K562 (cell line): ENCODE data around the gene EME1.

ENCODE experiments used
- ATF2 ChIP-seq: sonication (generic); formaldehyde crosslinking; IDR thresholded peaks from 2 replicates; pipeline ENCODE4 v1.8.1; 2022; ENCODE audit warnings: missing genetic modification reagents
- CEBPZ ChIP-seq: fragments of 150-350 bp; IDR thresholded peaks from 2 replicates; pipeline ENCODE4 v1.6.1; 2014; ENCODE audit warnings: low read depth, mild to moderate bottlenecking, low read length, borderline replicate concordance
- CREB5 ChIP-seq: fragments of 250-450 bp; sonication (Bioruptor Pico); IDR thresholded peaks from 2 replicates; pipeline ENCODE4 v1.5.0; 2020; ENCODE audit warnings: mild to moderate bottlenecking
- EZH2 ChIP-seq: IDR thresholded peaks from 2 replicates; pipeline ENCODE4 v1.6.1; 2012; ENCODE audit warnings: low read depth, mild to moderate bottlenecking, inconsistent platforms, low read length, borderline replicate concordance
- FOXM1 ChIP-seq, 2 experiments: fragments of 450-650 bp in 1 of 2; sonication (generic) in 1 of 2; formaldehyde crosslinking in 1 of 2; IDR thresholded peaks; 2 replicates each; pipeline versions ENCODE4 v1.6.1 to v1.9.0; 2017 to 2022; ENCODE audit warnings: low read depth in 2 of 2, mild to moderate bottlenecking in 2 of 2, missing genetic modification reagents in 1 of 2, moderate library complexity in 1 of 2
- MED1 ChIP-seq: sonication (generic); formaldehyde crosslinking; IDR thresholded peaks from 2 replicates; pipeline ENCODE4 v1.8.1; 2023; ENCODE audit warnings: missing genetic modification reagents, borderline replicate concordance
- NCOA1 ChIP-seq: fragments of 450-650 bp; IDR thresholded peaks from 2 replicates; pipeline ENCODE4 v1.6.1; 2016; ENCODE audit warnings: low read depth
- PHF8 ChIP-seq: fragments of 200-600 bp; sonication (generic); IDR thresholded peaks from 2 replicates; pipeline ENCODE4 v1.6.1; 2012; ENCODE audit warnings: mixed run types, mild to moderate bottlenecking, inconsistent platforms, low read length, moderate library complexity, borderline replicate concordance
- SMARCA5 ChIP-seq: fragments of 450-650 bp; IDR thresholded peaks from 2 replicates; pipeline ENCODE4 v1.6.1; 2016
- TAF1 ChIP-seq: IDR thresholded peaks from 2 replicates; pipeline ENCODE4 v1.6.1; 2011; ENCODE audit warnings: mild to moderate bottlenecking, low read length, moderate library complexity; ENCODE audit not compliant: insufficient read depth, control insufficient read depth, severe bottlenecking; ENCODE audit errors: extremely low read depth
- TCF7 ChIP-seq: sonication (generic); IDR thresholded peaks from 2 replicates; pipeline ENCODE4 v1.6.1; 2016; ENCODE audit warnings: antibody characterized with exemption, borderline replicate concordance
- ZNF274 ChIP-seq: IDR thresholded peaks from 2 replicates; pipeline ENCODE4 v1.6.1; 2011; ENCODE audit warnings: low read depth, mild to moderate bottlenecking, low read length, moderate library complexity, borderline replicate concordance
- TF ChIP-seq, protein P1 (sequence below), 3 experiments: IDR thresholded peaks in 2 of 3; conservative IDR thresholded peaks in 1 of 3; 2 replicates each; pipeline ENCODE4 v1.5.1; 2011 to 2012; ENCODE audit warnings: low read length in 3 of 3, mild to moderate bottlenecking in 3 of 3, control low read depth in 2 of 3, improper control_type of control experiment in 1 of 3, inconsistent platforms in 1 of 3, low read depth in 1 of 3, mixed read lengths in 1 of 3, moderate library complexity in 1 of 3; ENCODE audit not compliant: insufficient read depth in 2 of 3

GRCh38 chr17:50353600-50354195 is 19.3 kb upstream of the EME1 start:
- TF ChIP-seq MED1 (CRISPR knock-in tag) (no peak), ATF2 (CRISPR knock-in tag) (no peak), CEBPZ (no peak), TCF7 (no peak), SMARCA5 (no peak), ZNF274 (no peak), TAF1 (no peak), NCOA1 (no peak), CREB5 (CRISPR knock-in tag) (no peak), EZH2 (no peak), FOXM1 (IDR thresholded peaks at IDR 0.05; ENCODE audit: low read depth) (no peak), FOXM1 (CRISPR knock-in tag; IDR thresholded peaks at IDR 0.05; ENCODE audit: low read depth) (no peak), PHF8 (no peak)
- TF ChIP-seq, protein P1, sequence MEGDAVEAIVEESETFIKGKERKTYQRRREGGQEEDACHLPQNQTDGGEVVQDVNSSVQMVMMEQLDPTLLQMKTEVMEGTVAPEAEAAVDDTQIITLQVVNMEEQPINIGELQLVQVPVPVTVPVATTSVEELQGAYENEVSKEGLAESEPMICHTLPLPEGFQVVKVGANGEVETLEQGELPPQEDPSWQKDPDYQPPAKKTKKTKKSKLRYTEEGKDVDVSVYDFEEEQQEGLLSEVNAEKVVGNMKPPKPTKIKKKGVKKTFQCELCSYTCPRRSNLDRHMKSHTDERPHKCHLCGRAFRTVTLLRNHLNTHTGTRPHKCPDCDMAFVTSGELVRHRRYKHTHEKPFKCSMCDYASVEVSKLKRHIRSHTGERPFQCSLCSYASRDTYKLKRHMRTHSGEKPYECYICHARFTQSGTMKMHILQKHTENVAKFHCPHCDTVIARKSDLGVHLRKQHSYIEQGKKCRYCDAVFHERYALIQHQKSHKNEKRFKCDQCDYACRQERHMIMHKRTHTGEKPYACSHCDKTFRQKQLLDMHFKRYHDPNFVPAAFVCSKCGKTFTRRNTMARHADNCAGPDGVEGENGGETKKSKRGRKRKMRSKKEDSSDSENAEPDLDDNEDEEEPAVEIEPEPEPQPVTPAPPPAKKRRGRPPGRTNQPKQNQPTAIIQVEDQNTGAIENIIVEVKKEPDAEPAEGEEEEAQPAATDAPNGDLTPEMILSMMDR (IDR thresholded peaks at IDR 0.05 in 2 of 3, conservative IDR thresholded peaks at IDR 0.05 in 1 of 3; ENCODE audit: insufficient read depth in 2 of 3, low read depth in 1 of 3, low read length in 3 of 3), result no peak
